OCI-LY3 (cell line): ENCODE data around the gene EDRF1.

Experiments
- CTCF ChIP-seq: fragments of 200-600, 300-600 bp; sonication (generic); IDR thresholded peaks from 2 replicates; pipeline ENCODE4 v1.5.1; 2014; ENCODE audit warnings: antibody characterized with exemption, low read length, low read depth
- EZH2phosphoT487 ChIP-seq: fragments of 200-600 bp; shearing (Covaris generic); IDR thresholded peaks from 2 replicates; pipeline ENCODE4 v1.6.1; 2018; ENCODE audit warnings: antibody characterized with exemption, mixed run types, low read depth

GRCh38 chr10:125766511-125766910 is 47.0 kb downstream of the EDRF1 start:
- TF ChIP-seq CTCF (no peak), EZH2phosphoT487 (no peak)
